PC-9 (cell line): ENCODE measurements around the gene CD99. TPM values are rescaled to one million over a fixed set of nuclear protein-coding genes. Genes with fewer than 3 reads are reported as not detected.
"Not testable (repeated sequence)": the region's sequence is repeated elsewhere in the genome, so short reads cannot be mapped to it uniquely, and the experiment has no call there.

Experiments
- BruUV-seq: library from RNA; stranded (reverse); fragments of 400-500 nt; replicated peaks from 2 replicates; lab custom pipeline; 2021; lab: Mats Ljungman, UMichigan
- CTCF ChIA-PET: fragments of 300-600 bp; sonication (Branson Sonifier 250); formaldehyde crosslinking; loops from one replicate; lab custom pipeline; 2022; ENCODE audit warnings: antibody characterized with exemption; lab: Charles Lee
- POLR2A ChIA-PET: fragments of 300-600 bp; sonication (Branson Sonifier 250); formaldehyde crosslinking; loops from one replicate; lab custom pipeline; 2022; ENCODE audit warnings: antibody characterized with exemption; ENCODE audit not compliant: unreplicated experiment; lab: Charles Lee
- DNase-seq, 2 experiments: peaks; one replicate each; pipeline versions ENCODE4 v3.0.0 to v3.0.0-alpha.2; 2015 to 2022; ENCODE audit warnings: mixed read lengths in 1 of 2
- H2AFZ ChIP-seq: fragments of 200-600 bp; sonication (generic); 2 replicates; pipeline ENCODE4 v1.8.1; 2017; ENCODE audit warnings: antibody characterized with exemption
- H3F3A ChIP-seq: fragments of 200-600 bp; sonication (generic); 2 replicates; pipeline ENCODE4 v1.8.1; 2017; ENCODE audit warnings: antibody characterized with exemption, mild to moderate bottlenecking, low read depth; ENCODE audit not compliant: insufficient read depth
- H3K27ac ChIP-seq: fragments of 200-600 bp; sonication (generic); 2 replicates; pipeline ENCODE4 v1.6.1; 2016; ENCODE audit warnings: mixed run types
- H3K27me3 ChIP-seq: fragments of 200-600 bp; sonication (generic); 2 replicates; pipeline ENCODE4 v1.6.1; 2016; ENCODE audit warnings: low read depth, mixed run types; ENCODE audit not compliant: insufficient read depth
- H3K36me3 ChIP-seq: fragments of 200-600 bp; sonication (generic); 2 replicates; pipeline ENCODE4 v1.6.1; 2016; ENCODE audit warnings: low read depth, mixed run types
- H3K4me1 ChIP-seq: fragments of 200-600 bp; sonication (generic); replicated peaks from 2 replicates; pipeline ENCODE4 v1.6.1; 2016; ENCODE audit warnings: mixed run types; ENCODE audit not compliant: insufficient read depth
- H3K4me2 ChIP-seq: fragments of 200-600 bp; sonication (generic); 2 replicates; pipeline ENCODE4 v1.6.1; 2017; ENCODE audit warnings: mixed run types
- H3K4me3 ChIP-seq: fragments of 200-600 bp; sonication (generic); 2 replicates; pipeline ENCODE4 v1.6.1; 2016; ENCODE audit warnings: mixed run types
- H3K79me2 ChIP-seq: fragments of 200-600 bp; sonication (generic); 2 replicates; pipeline ENCODE4 v1.6.1; 2017; ENCODE audit warnings: low read depth, mixed run types
- H3K9me2 ChIP-seq: fragments of 200-600 bp; sonication (generic); 2 replicates; pipeline ENCODE4 v1.8.1; 2017; ENCODE audit warnings: mild to moderate bottlenecking; ENCODE audit not compliant: insufficient read depth
- H3K9me3 ChIP-seq: fragments of 200-600 bp; sonication (generic); 2 replicates; pipeline ENCODE4 v1.8.1; 2016; ENCODE audit warnings: low read depth; ENCODE audit not compliant: insufficient read depth
- H4K20me1 ChIP-seq: fragments of 200-600 bp; sonication (generic); 2 replicates; pipeline ENCODE4 v1.8.1; 2017; ENCODE audit not compliant: insufficient read depth
- CTCF ChIP-seq: fragments of 200-600 bp; sonication (generic); conservative IDR thresholded peaks from 2 replicates; pipeline ENCODE4 v1.6.1; 2017; ENCODE audit warnings: mixed run types, antibody characterized with exemption, mild to moderate bottlenecking, moderate library complexity
- EZH2 ChIP-seq: fragments of 200-600 bp; sonication (generic); IDR thresholded peaks from 2 replicates; pipeline ENCODE4 v1.8.0; 2017; ENCODE audit warnings: antibody characterized with exemption, low read depth
- intact Hi-C: fragments of 100-400 bp; cut with micrococcal nuclease; formaldehyde crosslinking; loops from one replicate; pipeline ENCODE4 v1.10.0; 2022; ENCODE audit not compliant: unreplicated experiment
- total RNA-seq: library from RNA; stranded (reverse); gene quantifications from 2 replicates; pipeline ENCODE4 v1.2.3, GENCODE V29; 2021

CD99 gene
- total RNA-seq, 1 experiment from 2014 or later = 159 TPM

GRCh38 chrX:2672084-2672483, 19.0 kb upstream of the CD99 start:
- CTCF ChIA-PET = no interaction called here
- BruUV-seq = no TSS peak
- Histone ChIP-seq H3K9me2 (no peaks in the 10 kb centered on the region), H3K36me3 (no peaks in the 10 kb centered on the region), H3K79me2 (no peaks in the 10 kb centered on the region), H3K27me3 (no peaks in the 10 kb centered on the region), H2AFZ (no peak overlapping the region), H3K9me3 (no peaks in the 10 kb centered on the region), H3K4me2 (no peak overlapping the region), H4K20me1 (no peaks in the 10 kb centered on the region), H3F3A (peaks cover 6% of the 10 kb centered on the region; the same call in 1 of the 2 replicates), H3K27ac (no peak overlapping the region), H3K4me1 (no peaks in the 10 kb centered on the region), H3K4me3 (no peak overlapping the region)
- TF ChIP-seq CTCF (no peak), EZH2 (no peak)
- intact Hi-C loops = no loop called here
- DNase-seq = no peak
- POLR2A ChIA-PET = no interaction called here

- Histone ChIP-seq H3K9me2 (no peaks in the 10 kb centered on the region), H3K4me3 (no peak overlapping the region), H2AFZ (no peak overlapping the region), H3K36me3 (no peaks in the 10 kb centered on the region), H4K20me1 (no peaks in the 10 kb centered on the region), H3K4me2 (no peak overlapping the region), H3K79me2 (no peaks in the 10 kb centered on the region), H3K4me1 (no peaks in the 10 kb centered on the region; the same call in 1 of the 2 replicates), H3K27me3 (no peaks in the 10 kb centered on the region), H3K27ac (no peak overlapping the region), H3F3A (peaks cover 9% of the 10 kb centered on the region; the same call in 1 of the 2 replicates), H3K9me3 (no peaks in the 10 kb centered on the region)
- intact Hi-C loops = no loop called here
- no peak for DNase-seq
- no TSS peak for BruUV-seq
- POLR2A ChIA-PET = no interaction called here
- TF ChIP-seq EZH2 (no peak), CTCF (no peak)
- CTCF ChIA-PET = no interaction called here
Measured at GRCh38 chrX:2673611-2674010, 17.5 kb upstream of the CD99 start.

- H3K4me3 ChIP-seq, H3K9me2 ChIP-seq, DNase-seq, H4K20me1 ChIP-seq, H3K9me3 ChIP-seq, H2AFZ ChIP-seq, intact Hi-C loops, BruUV-seq, POLR2A ChIA-PET, H3K27me3 ChIP-seq, H3K4me1 ChIP-seq, H3K36me3 ChIP-seq, H3K79me2 ChIP-seq, H3K4me2 ChIP-seq, H3F3A ChIP-seq, CTCF ChIA-PET, H3K27ac ChIP-seq: not testable (repeated sequence)
Measured at GRCh38 chrX:2675657-2676200, 15.4 kb upstream of the CD99 start.
